ENCODE data around the gene CORO2B. TPM values are rescaled to one million over a fixed set of nuclear protein-coding genes. Genes with fewer than 3 reads are reported as not detected.

Gene CORO2B
- total RNA-seq, 4 donors from 2014 or later, result 3.1 to 9.6 (median 8.6) TPM

DNA sequence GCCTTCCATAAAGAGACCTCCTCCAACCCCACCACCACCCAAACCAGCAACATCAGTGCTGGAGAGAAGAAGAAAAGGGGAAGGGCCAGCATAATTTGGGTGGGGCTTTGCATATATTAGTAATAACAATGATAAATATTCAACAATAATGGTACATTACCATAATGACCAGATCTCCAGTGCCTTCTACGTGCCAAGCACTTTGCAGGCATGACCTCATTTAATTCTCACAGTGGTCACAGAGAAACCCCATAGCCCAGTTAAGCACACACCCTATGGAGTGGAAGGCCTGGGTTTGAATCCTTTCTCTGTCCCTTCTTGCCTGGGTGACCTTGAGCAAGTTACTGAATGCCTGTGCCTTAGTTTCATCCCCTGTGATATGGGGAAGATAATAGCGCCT is 49.2 kb downstream of the CORO2B start:
- WGBS, 2 donors, result 98 to 100% methylated on average over 2 of the region's 2 CpGs
- peaks cover 8 to 17% of the 10 kb centered on the region in 2 donors for H3K4me1 ChIP-seq

DNA sequence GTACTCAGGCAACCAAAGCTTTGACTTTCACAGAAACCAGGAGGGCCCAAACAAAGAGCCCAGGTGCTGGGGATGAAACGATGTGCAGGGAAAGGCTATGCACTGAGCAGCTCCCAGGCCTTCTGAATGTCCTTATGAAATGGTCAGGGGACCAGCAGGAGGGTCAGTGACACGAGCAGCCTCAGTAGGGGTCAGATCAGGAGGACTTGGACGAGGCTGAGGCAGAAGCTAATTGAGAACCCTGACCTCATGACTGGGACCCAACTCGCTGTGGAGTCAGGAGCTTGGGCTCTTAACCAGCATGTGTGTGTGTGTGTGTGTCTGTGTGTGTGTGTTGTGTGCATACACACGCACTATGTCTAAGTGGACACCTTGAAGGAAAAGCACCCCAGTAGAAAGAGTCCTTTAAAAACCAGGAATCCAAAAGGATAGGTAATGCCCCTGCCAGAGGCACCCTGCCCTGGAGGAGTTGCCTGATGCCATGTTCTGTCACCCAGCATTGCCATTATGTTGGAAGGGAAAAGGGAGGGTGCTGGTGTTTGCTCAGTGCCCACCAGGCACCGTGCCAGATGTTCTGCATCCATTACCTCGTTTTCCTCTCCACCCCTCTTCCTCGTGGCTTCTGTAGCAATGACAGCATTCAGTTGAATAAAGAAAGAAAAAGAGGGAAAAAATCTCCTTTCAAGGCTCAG is 50.9 kb downstream of the CORO2B start:
- no peak overlapping the region for H3K27ac ChIP-seq
- no peaks in the 10 kb centered on the region for H3K9me3 ChIP-seq
- WGBS, 2 donors, result 46 to 60% methylated on average over 8 of the region's 8 CpGs
- peaks cover 9 to 20% of the 10 kb centered on the region in 2 donors for H3K4me1 ChIP-seq
- intact Hi-C loops (cut with DNase I), result no loop called here
- H3K4me3 ChIP-seq (replicated peaks in 1 of 3), result no peak overlapping the region
- H3K36me3 ChIP-seq, result no peaks in the 10 kb centered on the region
- no peaks in the 10 kb centered on the region for H3K27me3 ChIP-seq
- TF ChIP-seq, protein P1, sequence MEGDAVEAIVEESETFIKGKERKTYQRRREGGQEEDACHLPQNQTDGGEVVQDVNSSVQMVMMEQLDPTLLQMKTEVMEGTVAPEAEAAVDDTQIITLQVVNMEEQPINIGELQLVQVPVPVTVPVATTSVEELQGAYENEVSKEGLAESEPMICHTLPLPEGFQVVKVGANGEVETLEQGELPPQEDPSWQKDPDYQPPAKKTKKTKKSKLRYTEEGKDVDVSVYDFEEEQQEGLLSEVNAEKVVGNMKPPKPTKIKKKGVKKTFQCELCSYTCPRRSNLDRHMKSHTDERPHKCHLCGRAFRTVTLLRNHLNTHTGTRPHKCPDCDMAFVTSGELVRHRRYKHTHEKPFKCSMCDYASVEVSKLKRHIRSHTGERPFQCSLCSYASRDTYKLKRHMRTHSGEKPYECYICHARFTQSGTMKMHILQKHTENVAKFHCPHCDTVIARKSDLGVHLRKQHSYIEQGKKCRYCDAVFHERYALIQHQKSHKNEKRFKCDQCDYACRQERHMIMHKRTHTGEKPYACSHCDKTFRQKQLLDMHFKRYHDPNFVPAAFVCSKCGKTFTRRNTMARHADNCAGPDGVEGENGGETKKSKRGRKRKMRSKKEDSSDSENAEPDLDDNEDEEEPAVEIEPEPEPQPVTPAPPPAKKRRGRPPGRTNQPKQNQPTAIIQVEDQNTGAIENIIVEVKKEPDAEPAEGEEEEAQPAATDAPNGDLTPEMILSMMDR (IDR thresholded peaks at IDR 0.05), result no peak
- TF ChIP-seq POLR2A (IDR thresholded peaks at IDR 0.05), result no peak
- DNase-seq, result peak; percentile 42 to 46

More for the DNA sequence above, 49.2 kb downstream of the CORO2B start:
- Histone ChIP-seq H3K4me3 (replicated peaks in 1 of 3) (no peak overlapping the region), H3K36me3 (no peaks in the 10 kb centered on the region), H3K27me3 (no peaks in the 10 kb centered on the region), H3K9me3 (no peaks in the 10 kb centered on the region), H3K27ac (no peak overlapping the region)
- intact Hi-C loops (cut with DNase I), result no loop called here
- TF ChIP-seq, protein P1 (IDR thresholded peaks at IDR 0.05), result no peak
- TF ChIP-seq POLR2A (IDR thresholded peaks at IDR 0.05), result no peak
- DNase-seq, result no peak

DNA sequence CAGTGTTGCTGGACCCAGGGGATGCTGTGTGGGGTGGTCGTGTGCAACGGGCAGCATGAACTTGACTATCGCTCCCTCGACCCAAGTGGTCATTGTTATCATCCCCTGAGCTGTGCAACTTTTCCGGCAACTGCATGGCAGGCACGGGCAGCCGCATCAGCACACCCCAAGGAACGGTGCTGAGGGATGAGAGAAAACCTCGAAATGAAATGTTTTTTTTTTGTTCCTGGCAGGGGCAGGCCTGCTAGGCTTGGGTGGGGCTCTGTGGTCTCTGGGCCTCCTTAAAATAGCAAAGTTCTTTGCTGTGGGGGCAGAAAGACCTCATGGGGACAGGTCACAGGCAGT is 51.4 kb downstream of the CORO2B start:
- Histone ChIP-seq H3K36me3 (no peaks in the 10 kb centered on the region), H3K27me3 (no peaks in the 10 kb centered on the region), H3K27ac (no peak overlapping the region), H3K9me3 (no peaks in the 10 kb centered on the region), H3K4me1 (peaks cover 14 to 25% of the 10 kb centered on the region in 2 donors), H3K4me3 (replicated peaks in 1 of 3) (no peak overlapping the region)
- TF ChIP-seq, protein P1 (IDR thresholded peaks at IDR 0.05), result no peak
- no peak for DNase-seq
- intact Hi-C loops (cut with DNase I), result no loop called here
- 83 to 92% methylated on average over 9 of the region's 9 CpGs for WGBS, 2 donors

DNA sequence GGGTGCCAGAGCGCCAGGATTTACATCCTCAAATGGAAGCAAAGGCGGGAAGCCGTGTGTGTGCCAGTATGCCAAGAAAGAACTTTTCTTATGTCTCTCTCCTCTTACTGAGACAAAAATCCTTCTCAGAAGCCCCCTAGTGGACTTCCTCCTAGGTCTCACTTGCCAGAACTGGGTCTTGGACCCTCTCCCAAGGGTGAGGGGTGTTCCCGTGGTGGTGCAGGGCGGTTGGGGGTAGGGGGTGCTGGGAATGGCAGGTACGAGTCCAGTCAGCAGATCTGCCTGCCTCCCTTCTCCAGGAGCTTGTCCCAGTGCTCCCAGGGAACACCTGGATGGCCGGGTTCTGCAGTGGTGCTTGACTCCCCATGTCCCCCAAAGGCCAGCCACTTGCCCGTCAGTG is 52.0 kb downstream of the CORO2B start:
- H3K36me3 ChIP-seq, result no peaks in the 10 kb centered on the region
- peaks cover 20 to 31% of the 10 kb centered on the region in 2 donors for H3K4me1 ChIP-seq
- 85 to 92% methylated on average over 6 to 7 of the region's 8 CpGs for WGBS, 2 donors
- intact Hi-C loops (cut with DNase I), result no loop called here
- TF ChIP-seq, protein P1 (IDR thresholded peaks at IDR 0.05), result no peak
- TF ChIP-seq POLR2A (IDR thresholded peaks at IDR 0.05), result no peak
- no peak overlapping the region for H3K4me3 ChIP-seq (replicated peaks in 1 of 3)
- H3K9me3 ChIP-seq, result no peaks in the 10 kb centered on the region
- H3K27ac ChIP-seq, result no peak overlapping the region
- H3K27me3 ChIP-seq, result no peaks in the 10 kb centered on the region
- DNase-seq, result no peak

DNA sequence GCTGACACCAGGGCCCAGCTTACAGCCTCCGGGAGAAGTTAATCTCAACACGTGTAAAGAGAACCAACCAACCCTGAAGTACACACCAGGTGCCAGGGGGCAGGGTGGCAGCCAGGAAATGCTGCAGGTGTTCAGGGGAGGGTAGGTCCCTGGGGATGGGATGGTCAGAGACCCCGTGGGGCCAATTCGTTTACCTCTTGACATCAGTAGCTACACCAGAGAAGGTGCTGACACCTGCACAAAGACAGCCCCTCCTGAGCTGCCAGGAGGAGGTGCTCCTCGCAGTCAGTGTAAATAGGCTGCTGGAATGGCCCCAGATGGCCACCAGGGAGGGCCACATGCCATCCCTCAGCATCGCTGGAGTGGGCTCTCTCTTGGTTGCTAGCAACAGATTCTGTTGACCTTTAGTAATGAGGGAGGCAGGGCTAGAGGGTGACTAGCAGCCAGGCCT is 52.8 kb downstream of the CORO2B start:
- DNase-seq, result peak; percentile 53 to 62
- peaks cover 27 to 35% of the 10 kb centered on the region in 2 donors for H3K4me1 ChIP-seq
- H3K36me3 ChIP-seq, result no peaks in the 10 kb centered on the region
- no peak overlapping the region for H3K4me3 ChIP-seq (replicated peaks in 1 of 3)
- 48 to 51% methylated on average over 3 to 6 of the region's 6 CpGs for WGBS, 2 donors
- H3K27ac ChIP-seq, result peak overlapping the region in 1 of 3 donors; percentile 7
- H3K9me3 ChIP-seq, result no peaks in the 10 kb centered on the region
- intact Hi-C loops (cut with DNase I), result no loop called here
- no peaks in the 10 kb centered on the region for H3K27me3 ChIP-seq
- TF ChIP-seq, protein P1 (IDR thresholded peaks at IDR 0.05), result peak in 2 of 6 experiments; percentile 17
- no peak for TF ChIP-seq POLR2A (IDR thresholded peaks at IDR 0.05)

All from thyroid gland (tissue), 4 donors.